H54 (cell line): Measurements from ENCODE around the gene PCDHGA1.
A peak's percentile ranks its signal among the peaks of the same experiment; 100 is the strongest.
"Not testable (repeated sequence)": the region's sequence is repeated elsewhere in the genome, so short reads cannot be mapped to it uniquely, and the experiment has no call there.

Source experiments
- DNase-seq: peaks from one replicate; pipeline ENCODE4 v3.0.0; 2011; ENCODE audit warnings: low spot score, mixed read lengths; ENCODE audit not compliant: insufficient read length
- FAIRE-seq: peaks from 3 replicates; lab custom pipeline; 2011; peaks lifted over from hg19 to GRCh38; lab: Jason Lieb, UNC
- POLR2A ChIP-seq: IDR thresholded peaks from 2 replicates; pipeline ENCODE4 v1.6.1; 2011; ENCODE audit warnings: low read depth, mild to moderate bottlenecking, low read length

The PCDHGA1 gene

DNA sequence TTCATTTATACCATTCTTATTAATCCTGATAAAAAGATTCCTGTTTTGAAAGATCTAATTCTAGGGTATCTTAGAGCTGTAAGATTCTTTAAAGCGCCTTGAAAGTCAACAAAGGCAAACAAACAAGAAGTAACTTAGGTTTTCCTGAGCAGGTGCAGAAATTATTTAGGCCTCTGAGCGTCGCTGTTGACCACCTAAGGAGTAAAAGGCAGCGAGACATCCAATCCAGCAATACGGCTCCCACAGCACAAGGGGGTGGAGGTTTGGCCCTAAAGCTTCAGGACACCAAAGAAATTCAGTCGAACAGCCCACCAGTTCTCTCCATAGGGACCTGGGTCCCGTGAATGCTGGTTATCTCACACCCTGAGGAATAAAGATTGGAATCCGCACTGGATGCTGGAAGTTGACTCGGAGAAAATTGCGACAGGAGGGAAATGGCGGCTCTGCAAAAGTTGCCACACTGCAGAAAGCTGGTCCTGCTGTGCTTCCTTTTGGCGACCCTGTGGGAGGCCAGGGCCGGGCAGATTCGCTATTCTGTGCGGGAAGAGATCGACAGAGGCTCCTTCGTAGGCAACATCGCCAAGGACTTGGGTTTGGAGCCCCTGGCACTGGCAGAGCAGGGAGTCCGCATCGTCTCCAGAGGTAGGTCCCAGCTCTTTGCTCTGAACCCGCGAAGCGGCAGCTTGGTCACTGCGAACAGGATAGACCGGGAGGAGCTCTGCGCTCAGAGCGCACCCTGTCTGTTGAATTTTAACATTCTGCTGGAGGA lies 8.4 kb downstream of the PCDHGA1 start, which contains the start of gene PCDHGA2:
Gene PCDHGA2 (plus strand): TSS at position 223 of the 769 bp plus-strand sequence.
- TF ChIP-seq POLR2A: no peak
- FAIRE-seq: no peak
- DNase-seq: no peak

GRCh38 chr5:141340781-141341354 lies 10.6 kb downstream of the PCDHGA1 start:
- DNase-seq, FAIRE-seq: not testable (repeated sequence)

DNA sequence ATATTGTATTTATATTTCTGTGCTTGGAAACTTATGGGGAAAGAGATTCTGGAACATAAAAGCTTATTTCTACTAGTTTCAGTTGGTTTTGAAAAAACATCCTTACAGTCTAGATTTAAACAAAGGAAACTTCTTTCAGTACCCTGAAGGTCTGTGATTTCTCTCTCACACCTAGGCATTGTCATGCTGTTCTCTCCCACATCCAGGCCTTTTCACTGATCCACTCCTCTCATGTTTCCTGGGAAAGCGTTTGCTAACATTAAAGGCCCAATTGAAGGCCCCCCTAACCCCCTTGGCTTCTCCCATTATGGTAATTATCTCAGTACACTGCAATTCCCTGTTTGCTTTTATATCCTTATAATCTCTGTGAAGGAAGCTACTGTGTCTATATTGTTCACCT lies 12.5 kb downstream of the PCDHGA1 start:
- FAIRE-seq: no peak
- no peak for DNase-seq
- no peak for TF ChIP-seq POLR2A

DNA sequence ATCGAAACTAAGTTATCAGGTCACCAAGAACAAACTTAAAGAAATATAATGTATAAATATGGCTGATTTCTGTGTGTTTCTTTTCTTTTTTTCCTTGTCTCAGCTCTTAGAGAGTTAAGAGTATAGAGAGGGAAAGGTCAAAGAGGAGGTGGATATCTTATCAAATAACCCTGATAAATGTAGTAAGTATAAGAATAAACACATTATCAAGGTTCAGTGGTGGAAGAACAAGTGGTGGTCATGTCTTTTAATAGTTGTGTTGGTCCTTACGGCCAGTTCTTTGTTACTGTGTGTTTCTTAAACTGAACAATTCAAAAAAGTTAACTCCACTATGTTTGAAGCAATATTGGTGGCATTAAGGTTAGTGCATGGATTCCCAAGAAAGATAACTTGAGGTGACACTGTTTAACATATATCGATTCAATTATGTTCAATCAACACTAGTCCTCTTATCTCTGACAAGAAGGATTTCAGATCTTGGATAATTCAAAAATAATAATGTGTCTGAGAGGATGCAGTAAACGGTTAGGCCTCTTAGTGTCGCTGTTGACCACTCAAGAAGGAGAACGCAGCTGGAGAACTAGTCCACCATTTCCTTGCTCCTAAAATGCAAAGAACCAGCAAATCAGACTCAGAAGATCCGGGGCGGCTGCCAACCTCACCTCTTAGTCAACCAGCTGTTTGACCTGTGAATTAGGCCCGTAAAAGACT lies 13.1 kb downstream of the PCDHGA1 start, which contains the start of gene PCDHGA3:
Gene PCDHGA3 (plus strand): TSS at position 588 of the 711 bp plus-strand sequence. CDS start 205 bp downstream, outside the sequence.
- FAIRE-seq (no peak), DNase-seq (no peak)
- TF ChIP-seq POLR2A: no peak

GRCh38 chr5:141343953-141344463 lies 13.7 kb downstream of the PCDHGA1 start:
- no peak for FAIRE-seq
- DNase-seq: no peak
- no peak for TF ChIP-seq POLR2A

DNA sequence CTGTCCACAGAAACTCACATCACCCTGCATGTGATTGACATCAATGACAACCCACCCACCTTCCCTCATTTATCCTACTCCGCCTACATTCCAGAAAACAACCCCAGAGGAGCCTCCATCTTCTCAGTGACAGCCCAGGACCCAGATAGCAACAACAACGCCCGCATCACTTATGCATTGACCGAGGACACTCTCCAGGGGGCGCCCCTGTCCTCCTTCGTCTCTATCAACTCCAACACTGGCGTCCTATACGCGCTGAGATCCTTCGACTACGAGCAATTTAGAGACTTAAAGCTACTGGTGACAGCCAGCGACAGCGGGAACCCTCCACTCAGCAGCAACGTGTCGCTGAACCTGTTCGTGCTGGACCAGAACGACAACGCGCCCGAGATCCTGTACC lies 15.0 kb downstream of the PCDHGA1 start:
- no peak for FAIRE-seq
- no peak for TF ChIP-seq POLR2A
- DNase-seq: no peak

GRCh38 chr5:141346017-141346416 lies 15.7 kb downstream of the PCDHGA1 start:
- not testable (repeated sequence) for DNase-seq

DNA sequence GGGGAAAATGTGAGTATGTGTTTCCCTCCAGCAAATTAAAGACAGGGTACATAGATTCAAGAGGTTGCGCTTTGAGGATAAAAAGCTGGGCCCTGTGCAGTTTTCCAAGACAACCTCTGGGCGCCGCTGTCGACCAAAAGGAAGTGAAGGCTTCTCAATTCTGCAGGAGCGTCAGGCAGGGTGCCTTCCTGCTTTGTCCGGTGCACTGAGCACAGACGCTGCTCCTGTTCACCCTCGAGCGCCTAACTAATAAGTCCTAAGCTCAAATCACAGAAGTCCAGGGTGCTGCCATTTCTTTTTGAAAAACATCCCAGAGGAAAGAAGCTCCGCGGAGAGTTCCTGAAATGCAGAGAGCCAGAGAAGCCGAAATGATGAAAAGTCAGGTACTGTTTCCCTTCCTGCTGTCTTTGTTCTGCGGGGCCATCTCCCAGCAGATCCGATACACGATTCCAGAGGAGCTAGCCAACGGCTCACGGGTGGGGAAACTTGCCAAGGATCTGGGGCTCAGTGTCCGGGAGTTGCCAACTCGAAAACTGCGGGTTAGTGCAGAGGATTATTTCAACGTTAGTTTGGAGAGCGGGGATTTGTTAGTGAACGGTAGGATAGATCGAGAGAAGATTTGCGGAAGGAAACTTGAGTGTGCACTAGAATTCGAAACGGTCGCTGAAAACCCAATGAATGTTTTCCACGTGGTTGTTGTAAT lies 19.8 kb downstream of the PCDHGA1 start, which contains the start of gene PCDHGB1:
Gene PCDHGB1 (plus strand): TSS at position 183 of the 703 bp plus-strand sequence. CDS start 162 bp downstream, at position 345.
- peak; percentile 45 for DNase-seq
- TF ChIP-seq POLR2A: no peak
- no peak for FAIRE-seq

More at GRCh38 chr5:141346017-141346416, 15.7 kb downstream of the PCDHGA1 start:
- not testable (repeated sequence) for FAIRE-seq

DNA sequence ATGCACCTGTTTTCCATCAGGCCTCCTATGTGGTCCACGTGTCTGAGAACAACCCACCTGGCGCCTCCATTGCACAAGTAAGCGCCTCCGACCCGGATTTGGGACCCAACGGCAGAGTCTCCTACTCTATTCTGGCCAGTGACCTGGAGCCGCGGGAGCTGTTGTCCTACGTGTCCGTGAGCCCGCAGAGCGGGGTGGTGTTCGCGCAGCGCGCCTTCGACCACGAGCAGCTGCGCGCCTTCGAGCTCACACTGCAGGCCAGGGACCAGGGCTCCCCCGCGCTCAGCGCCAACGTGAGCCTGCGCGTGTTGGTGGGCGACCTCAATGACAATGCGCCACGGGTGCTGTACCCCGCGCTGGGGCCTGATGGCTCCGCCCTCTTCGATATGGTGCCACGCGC lies 21.3 kb downstream of the PCDHGA1 start:
- DNase-seq (no peak), FAIRE-seq (no peak)
- no peak for TF ChIP-seq POLR2A

DNA sequence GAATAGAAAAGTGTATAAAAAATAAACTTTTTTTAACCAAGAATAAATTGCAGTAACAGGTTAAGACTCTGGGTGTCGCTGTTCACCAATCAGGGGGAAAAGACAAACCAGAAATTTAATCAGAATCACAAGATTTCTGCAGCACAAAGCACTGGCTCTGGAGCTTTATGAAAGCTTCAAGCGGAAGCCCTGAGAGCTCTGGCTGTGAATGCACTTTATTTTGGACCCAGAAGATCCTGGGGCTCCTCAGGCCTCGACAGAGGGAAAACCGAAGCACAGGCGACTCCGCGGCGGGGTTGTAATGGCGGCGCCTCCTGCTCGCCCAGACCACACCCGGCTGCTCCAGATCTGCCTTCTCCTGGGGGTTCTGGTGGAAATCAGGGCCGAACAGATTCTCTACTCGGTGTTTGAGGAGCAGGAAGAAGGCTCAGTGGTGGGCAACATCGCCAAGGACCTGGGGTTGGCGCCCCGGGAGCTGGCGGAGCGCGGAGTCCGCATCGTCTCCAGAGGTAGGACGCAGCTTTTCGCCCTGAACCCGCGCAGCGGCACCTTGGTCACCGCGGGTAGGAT lies 24.7 kb downstream of the PCDHGA1 start, which contains the start of gene PCDHGA4:
Gene PCDHGA4 (plus strand): TSS at position 122 of the 570 bp plus-strand sequence. CDS start 87 bp downstream, at position 209.
- peak; percentile 24 for DNase-seq
- FAIRE-seq: no peak
- no peak for TF ChIP-seq POLR2A

GRCh38 chr5:141355641-141356040 lies 25.3 kb downstream of the PCDHGA1 start:
- DNase-seq (no peak), FAIRE-seq (no peak)
- TF ChIP-seq POLR2A: no peak

GRCh38 chr5:141356133-141356532 lies 25.8 kb downstream of the PCDHGA1 start:
- FAIRE-seq (no peak), DNase-seq (no peak)
- TF ChIP-seq POLR2A: no peak

- DNase-seq: no peak
- no peak for FAIRE-seq
- no peak for TF ChIP-seq POLR2A
Observed at GRCh38 chr5:141356950-141357349, 26.6 kb downstream of the PCDHGA1 start.
